Naive thymus-derived CD8-positive, alpha-beta T cell (primary cell): ENCODE data around the gene SPSB4. TPM values are rescaled to one million over a fixed set of nuclear protein-coding genes. Genes with fewer than 3 reads are reported as not detected.

Experiments used
- ATAC-seq, 2 donors: fragments of 150-1000 bp; cut with Tn5 transposase in 1 of 2; sonication (Bioruptor Pico), chemical (Tn5 transposase) in 1 of 2; 1 replicate in 1 of 2; 2 replicates in 1 of 2; pipeline ENCODE4 v1.10.0; 2021; ENCODE audit warnings: mild to moderate bottlenecking in 2 of 2, moderate library complexity in 2 of 2
- POLR2A ChIA-PET: fragments of 350-600 bp; sonication (Branson Sonifier 250); formaldehyde crosslinking; loops from one replicate; lab custom pipeline; 2021; ENCODE audit warnings: antibody characterized with exemption; lab: Charles Lee
- DNase-seq, 10 donors: peaks; one replicate each; pipeline versions ENCODE4 v3.0.0 to v3.0.0-alpha.2; 2020 to 2022
- H3K27ac Mint-ChIP-seq, 10 donors: one replicate each; pipeline ENCODE4 v1.8.0; 2020 to 2022; ENCODE audit warnings: mild to moderate bottlenecking in 10 of 10, mixed read lengths in 10 of 10, moderate library complexity in 4 of 10, inconsistent platforms in 1 of 10
- H3K27me3 Mint-ChIP-seq, 5 donors: one replicate each; pipeline ENCODE4 v1.8.0; 2021 to 2022; ENCODE audit warnings: mixed read lengths in 5 of 5
- H3K36me3 Mint-ChIP-seq, 3 donors: one replicate each; pipeline ENCODE4 v1.8.0; 2020 to 2022; ENCODE audit warnings: mixed read lengths in 3 of 3, mild to moderate bottlenecking in 2 of 3, inconsistent platforms in 1 of 3
- H3K4me1 Mint-ChIP-seq, 4 donors: one replicate each; pipeline ENCODE4 v1.8.0; 2021 to 2022; ENCODE audit warnings: mixed read lengths in 4 of 4
- H3K4me3 Mint-ChIP-seq, 10 donors: one replicate each; pipeline ENCODE4 v1.8.0; 2020 to 2022; ENCODE audit warnings: mild to moderate bottlenecking in 10 of 10, mixed read lengths in 10 of 10, moderate library complexity in 6 of 10, inconsistent platforms in 1 of 10
- H3K9me3 Mint-ChIP-seq, 9 donors: one replicate each; pipeline ENCODE4 v1.8.0; 2020 to 2022; ENCODE audit warnings: mixed read lengths in 9 of 9, mild to moderate bottlenecking in 3 of 9, inconsistent platforms in 1 of 9, moderate library complexity in 1 of 9
- polyA plus RNA-seq, 3 donors: library from polyadenylated mRNA; unstranded; fragments of 300-500 nt; fragmentation: Illumina TruSeq; gene quantifications; one replicate each; pipeline ENCODE4 v1.2.3, GENCODE V29; 2021
- total RNA-seq, 8 experiments: library from RNA in 2 of 8; stranded (reverse) in 2 of 8; gene quantifications; one replicate each; pipeline ENCODE4 v1.2.3 and lab custom pipeline; 2021 to 2026

Gene SPSB4
- total and polyA plus RNA-seq, 5 experiments from 2014 or later, result not detected

- ATAC-seq, result no peak
- POLR2A ChIA-PET, result no interaction called here
- H3K4me3 Mint-ChIP-seq, result no peak overlapping the region
- H3K36me3 Mint-ChIP-seq, result no peaks in the 10 kb centered on the region
- no peaks in the 10 kb centered on the region for H3K9me3 Mint-ChIP-seq
- H3K27me3 Mint-ChIP-seq, result peaks cover 0 to 4% (median 0%) of the 10 kb centered on the region in 5 donors
- DNase-seq, result no peak
- peaks cover 0 to 1% (median 0%) of the 10 kb centered on the region in 4 donors for H3K4me1 Mint-ChIP-seq
- H3K27ac Mint-ChIP-seq, result no peak overlapping the region
Observed at GRCh38 chr3:141083226-141083625, 32.1 kb downstream of the SPSB4 start.

- peaks cover 0 to 1% (median 0%) of the 10 kb centered on the region in 4 donors for H3K4me1 Mint-ChIP-seq
- POLR2A ChIA-PET, result no interaction called here
- no peak overlapping the region for H3K27ac Mint-ChIP-seq
- H3K36me3 Mint-ChIP-seq, result no peaks in the 10 kb centered on the region
- H3K4me3 Mint-ChIP-seq, result no peak overlapping the region
- H3K27me3 Mint-ChIP-seq, result peaks cover 0 to 4% (median 0%) of the 10 kb centered on the region in 5 donors
- DNase-seq, result no peak
- H3K9me3 Mint-ChIP-seq, result no peaks in the 10 kb centered on the region
- ATAC-seq, result no peak
Observed at GRCh38 chr3:141083836-141084649, 32.9 kb downstream of the SPSB4 start.

GRCh38 chr3:141085343-141086070, 34.4 kb downstream of the SPSB4 start:
- no peaks in the 10 kb centered on the region for H3K9me3 Mint-ChIP-seq

GRCh38 chr3:141086188-141086587, 35.0 kb downstream of the SPSB4 start:
- POLR2A ChIA-PET, result no interaction called here
- DNase-seq (no peak), ATAC-seq (no peak)
- Mint-ChIP-seq H3K27ac (no peak overlapping the region), H3K36me3 (no peaks in the 10 kb centered on the region), H3K9me3 (no peaks in the 10 kb centered on the region), H3K4me3 (no peak overlapping the region), H3K27me3 (peaks cover 0 to 4% (median 0%) of the 10 kb centered on the region in 5 donors), H3K4me1 (peaks cover 0 to 1% (median 0%) of the 10 kb centered on the region in 4 donors)

More at GRCh38 chr3:141085343-141086070, 34.4 kb downstream of the SPSB4 start:
- ATAC-seq, result no peak
- DNase-seq, result no peak
- H3K27me3 Mint-ChIP-seq, result peaks cover 0 to 4% (median 0%) of the 10 kb centered on the region in 5 donors
- no peak overlapping the region for H3K27ac Mint-ChIP-seq
- peaks cover 0 to 1% (median 0%) of the 10 kb centered on the region in 4 donors for H3K4me1 Mint-ChIP-seq
- no peaks in the 10 kb centered on the region for H3K36me3 Mint-ChIP-seq
- POLR2A ChIA-PET, result no interaction called here
- no peak overlapping the region for H3K4me3 Mint-ChIP-seq

- H3K4me3 Mint-ChIP-seq, result no peak overlapping the region
- peaks cover 0 to 4% (median 0%) of the 10 kb centered on the region in 5 donors for H3K27me3 Mint-ChIP-seq
- POLR2A ChIA-PET, result no interaction called here
- DNase-seq, result no peak
- no peak for ATAC-seq
- H3K4me1 Mint-ChIP-seq, result peaks cover 0 to 1% (median 0%) of the 10 kb centered on the region in 4 donors
- H3K27ac Mint-ChIP-seq, result peak overlapping the region in 1 of 10 donors; percentile 27
- no peaks in the 10 kb centered on the region for H3K9me3 Mint-ChIP-seq
- no peaks in the 10 kb centered on the region for H3K36me3 Mint-ChIP-seq
Observed at GRCh38 chr3:141087076-141087777, 36.1 kb downstream of the SPSB4 start.

GRCh38 chr3:141087778-141088130, 36.6 kb downstream of the SPSB4 start:
- peaks cover 0 to 3% (median 0%) of the 10 kb centered on the region in 5 donors for H3K27me3 Mint-ChIP-seq
- POLR2A ChIA-PET, result no interaction called here
- no peaks in the 10 kb centered on the region for H3K9me3 Mint-ChIP-seq
- H3K4me3 Mint-ChIP-seq, result no peak overlapping the region
- H3K36me3 Mint-ChIP-seq, result no peaks in the 10 kb centered on the region
- H3K27ac Mint-ChIP-seq, result no peak overlapping the region
- H3K4me1 Mint-ChIP-seq, result peaks cover 0 to 1% (median 0%) of the 10 kb centered on the region in 4 donors
- DNase-seq, result no peak
- no peak for ATAC-seq

GRCh38 chr3:141089339-141090152, 38.4 kb downstream of the SPSB4 start:
- ATAC-seq (no peak), DNase-seq (no peak)
- Mint-ChIP-seq H3K36me3 (no peaks in the 10 kb centered on the region), H3K27me3 (peaks cover 0 to 3% (median 0%) of the 10 kb centered on the region in 5 donors), H3K4me1 (no peaks in the 10 kb centered on the region), H3K4me3 (no peak overlapping the region), H3K27ac (peak overlapping the region in 1 of 10 donors; percentile 17), H3K9me3 (no peaks in the 10 kb centered on the region)
- POLR2A ChIA-PET, result no interaction called here

GRCh38 chr3:141091426-141091825, 40.3 kb downstream of the SPSB4 start:
- Mint-ChIP-seq H3K36me3 (no peaks in the 10 kb centered on the region), H3K4me1 (no peaks in the 10 kb centered on the region), H3K9me3 (no peaks in the 10 kb centered on the region), H3K27ac (no peak overlapping the region), H3K4me3 (no peak overlapping the region), H3K27me3 (peaks cover 0 to 1% (median 0%) of the 10 kb centered on the region in 5 donors)
- POLR2A ChIA-PET, result no interaction called here
- DNase-seq, result no peak
- ATAC-seq, result no peak

- Mint-ChIP-seq H3K9me3 (no peaks in the 10 kb centered on the region), H3K27ac (peak overlapping the region in 1 of 10 donors; percentile 23), H3K36me3 (no peaks in the 10 kb centered on the region), H3K4me1 (no peaks in the 10 kb centered on the region), H3K27me3 (peaks cover 0 to 1% (median 0%) of the 10 kb centered on the region in 5 donors), H3K4me3 (no peak overlapping the region)
- POLR2A ChIA-PET, result no interaction called here
- no peak for DNase-seq
- no peak for ATAC-seq
Observed at GRCh38 chr3:141092663-141093062, 41.5 kb downstream of the SPSB4 start.

GRCh38 chr3:141093397-141093796, 42.2 kb downstream of the SPSB4 start:
- Mint-ChIP-seq H3K36me3 (no peaks in the 10 kb centered on the region), H3K27me3 (peaks cover 0 to 1% (median 0%) of the 10 kb centered on the region in 5 donors), H3K4me1 (no peaks in the 10 kb centered on the region), H3K9me3 (no peaks in the 10 kb centered on the region), H3K27ac (peak overlapping the region in 1 of 10 donors; percentile 29), H3K4me3 (no peak overlapping the region)
- POLR2A ChIA-PET, result no interaction called here
- no peak for ATAC-seq
- DNase-seq, result no peak

- POLR2A ChIA-PET, result no interaction called here
- Mint-ChIP-seq H3K27me3 (no peaks in the 10 kb centered on the region), H3K9me3 (peaks cover 0 to 3% (median 0%) of the 10 kb centered on the region in 9 donors), H3K4me1 (no peaks in the 10 kb centered on the region), H3K27ac (no peak overlapping the region), H3K4me3 (no peak overlapping the region), H3K36me3 (peaks cover 0 to 1% (median 0%) of the 10 kb centered on the region in 3 donors)
- DNase-seq, result no peak
- no peak for ATAC-seq
Observed at GRCh38 chr3:141093971-141094684, 43.0 kb downstream of the SPSB4 start.
